Measurements from ENCODE around the gene BAIAP2L2.
A peak's percentile ranks its signal among the peaks of the same experiment; 100 is the strongest.
"Not testable (repeated sequence)": the region's sequence is repeated elsewhere in the genome, so short reads cannot be mapped to it uniquely, and the experiment has no call there.

Gene BAIAP2L2, protein sequence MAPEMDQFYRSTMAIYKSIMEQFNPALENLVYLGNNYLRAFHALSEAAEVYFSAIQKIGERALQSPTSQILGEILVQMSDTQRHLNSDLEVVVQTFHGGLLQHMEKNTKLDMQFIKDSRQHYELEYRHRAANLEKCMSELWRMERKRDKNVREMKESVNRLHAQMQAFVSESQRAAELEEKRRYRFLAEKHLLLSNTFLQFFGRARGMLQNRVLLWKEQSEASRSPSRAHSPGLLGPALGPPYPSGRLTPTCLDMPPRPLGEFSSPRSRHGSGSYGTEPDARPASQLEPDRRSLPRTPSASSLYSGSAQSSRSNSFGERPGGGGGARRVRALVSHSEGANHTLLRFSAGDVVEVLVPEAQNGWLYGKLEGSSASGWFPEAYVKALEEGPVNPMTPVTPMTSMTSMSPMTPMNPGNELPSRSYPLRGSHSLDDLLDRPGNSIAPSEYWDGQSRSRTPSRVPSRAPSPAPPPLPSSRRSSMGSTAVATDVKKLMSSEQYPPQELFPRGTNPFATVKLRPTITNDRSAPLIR

DNA sequence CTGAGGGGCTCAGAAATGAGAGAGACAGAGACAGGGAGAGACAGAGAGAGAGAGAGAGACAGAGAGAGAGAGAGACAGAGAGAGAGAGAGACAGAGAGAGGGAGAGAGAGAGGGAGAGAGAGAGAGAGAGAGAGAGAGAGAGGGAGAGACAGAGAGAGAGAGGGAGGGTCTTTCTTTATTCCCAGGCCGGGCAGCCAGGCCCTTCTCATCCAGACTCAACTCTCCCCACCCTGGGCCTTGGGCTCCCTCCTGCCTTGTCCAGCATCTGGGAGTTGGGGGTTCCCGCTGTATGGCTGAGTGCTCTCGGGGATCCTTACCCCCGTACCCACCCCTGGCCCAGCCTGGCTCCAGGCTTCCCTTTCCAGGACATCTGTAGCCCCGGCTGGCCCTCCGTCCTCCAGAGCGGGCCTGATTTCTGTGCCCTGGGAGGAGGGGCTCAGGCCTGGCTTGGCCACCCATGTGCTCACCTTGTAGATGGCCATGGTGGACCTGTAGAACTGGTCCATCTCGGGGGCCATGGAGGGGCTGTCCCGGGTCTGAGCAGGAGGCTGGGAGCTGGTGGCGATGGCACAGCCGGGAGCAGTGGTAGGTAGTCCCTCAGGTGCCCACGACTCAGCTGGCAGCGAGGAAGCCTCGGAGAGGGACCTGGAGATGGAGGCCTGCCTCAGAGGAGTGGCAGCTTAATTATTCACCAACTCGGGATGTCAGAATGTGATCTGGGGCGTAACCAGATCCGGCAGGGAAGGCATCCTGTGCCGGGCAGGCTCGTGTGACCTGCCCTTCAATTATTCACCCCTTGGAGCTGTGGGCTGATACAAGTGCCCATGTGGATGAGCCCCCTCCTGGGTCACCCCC is at the start of gene BAIAP2L2:
BAIAP2L2 (minus strand) TSS at position 677 of the 855 bp plus-strand sequence; CDS start at position 518, 159 bp downstream.
- DNase-seq = no peak

DNA sequence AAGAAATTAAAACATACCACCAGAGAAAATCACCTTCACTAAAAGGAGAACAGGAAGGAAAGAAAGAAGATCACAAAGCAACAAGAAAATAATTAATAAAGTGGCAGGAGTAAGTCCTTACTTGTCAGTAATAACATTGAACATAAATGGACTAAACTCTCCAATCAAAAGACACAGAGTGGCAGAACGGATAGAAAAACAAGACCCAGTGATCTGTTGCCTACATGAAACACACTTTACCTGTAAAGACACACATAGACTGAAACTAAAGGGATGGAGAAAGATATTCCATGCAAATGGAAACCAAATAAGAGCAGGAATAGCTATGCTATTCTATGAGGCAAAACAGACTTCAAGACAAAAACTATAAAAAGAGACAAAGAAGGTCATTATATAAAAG is 45.2 kb upstream of the BAIAP2L2 start:
- DNase-seq = no peak

DNA sequence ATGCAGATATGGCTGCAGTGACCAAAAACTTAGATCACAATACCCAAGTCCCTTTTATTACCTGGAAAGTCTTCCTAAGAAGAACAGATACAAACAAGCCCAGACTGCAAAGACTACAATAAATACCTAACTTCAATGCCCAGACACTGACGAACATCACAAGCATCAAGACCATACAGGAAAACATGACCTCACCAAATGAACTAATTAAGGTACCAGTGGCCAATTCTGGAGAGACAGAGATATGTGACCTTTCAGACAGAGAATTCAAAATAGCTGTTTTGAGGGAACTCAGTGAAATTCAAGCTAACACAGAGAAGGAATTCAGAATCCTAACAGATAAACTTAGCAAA is 44.1 kb upstream of the BAIAP2L2 start:
- not testable (repeated sequence) for DNase-seq

DNA sequence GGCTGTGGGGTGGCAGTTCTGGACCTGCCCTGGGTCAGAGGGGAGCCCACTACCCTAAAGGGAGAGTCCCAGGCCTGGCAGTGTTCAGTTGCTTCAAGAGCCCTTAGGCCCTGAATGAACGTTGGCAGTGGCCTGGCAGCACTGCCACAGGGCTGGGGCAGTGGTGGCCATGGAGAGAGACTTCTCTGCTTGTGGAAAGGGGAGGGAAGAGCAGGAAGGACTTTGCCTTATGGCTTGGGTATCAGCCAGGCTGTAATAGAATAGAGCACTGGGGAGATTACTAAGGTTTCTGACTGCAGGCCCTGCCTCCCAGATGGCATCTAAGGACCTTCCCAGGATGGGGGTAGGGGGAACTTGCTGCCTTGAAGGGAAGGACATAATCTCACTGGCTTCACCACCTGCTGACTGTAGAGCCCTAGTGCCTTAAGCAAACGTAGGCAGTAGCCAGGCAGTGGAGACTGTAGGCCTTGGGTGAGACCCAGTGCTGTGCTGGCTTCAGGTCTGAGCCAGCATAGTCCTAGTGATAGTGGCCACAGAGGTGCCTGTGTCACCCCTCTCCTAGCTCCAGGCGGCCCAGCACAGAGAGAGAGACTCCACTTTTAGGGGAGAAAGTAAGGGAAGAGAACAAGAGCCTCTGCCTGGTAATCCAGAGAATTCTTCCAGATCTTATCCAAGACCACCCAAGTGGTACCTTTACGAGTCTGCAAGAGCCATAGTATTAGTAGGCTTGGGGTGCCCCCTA is 43.5 kb upstream of the BAIAP2L2 start:
- no peak for DNase-seq

DNA sequence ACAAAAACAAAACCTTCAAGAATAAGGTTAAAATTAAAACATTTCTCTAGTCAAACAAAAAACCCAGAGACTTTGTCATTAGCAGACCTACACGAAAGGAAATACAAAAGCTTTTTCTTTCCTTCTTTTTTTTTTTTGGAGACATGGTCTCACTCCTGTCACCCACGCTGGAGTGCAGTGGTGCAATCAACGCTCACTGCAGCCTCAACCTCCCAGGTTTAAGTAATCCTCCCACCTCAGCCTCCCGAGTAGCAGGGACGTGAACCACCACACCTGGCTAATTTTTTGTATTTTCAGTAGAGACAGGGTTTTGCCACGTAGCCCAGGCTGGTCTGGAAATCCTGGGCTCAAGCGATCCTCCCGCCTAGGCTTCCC is 40.6 kb upstream of the BAIAP2L2 start:
- DNase-seq = no peak

DNA sequence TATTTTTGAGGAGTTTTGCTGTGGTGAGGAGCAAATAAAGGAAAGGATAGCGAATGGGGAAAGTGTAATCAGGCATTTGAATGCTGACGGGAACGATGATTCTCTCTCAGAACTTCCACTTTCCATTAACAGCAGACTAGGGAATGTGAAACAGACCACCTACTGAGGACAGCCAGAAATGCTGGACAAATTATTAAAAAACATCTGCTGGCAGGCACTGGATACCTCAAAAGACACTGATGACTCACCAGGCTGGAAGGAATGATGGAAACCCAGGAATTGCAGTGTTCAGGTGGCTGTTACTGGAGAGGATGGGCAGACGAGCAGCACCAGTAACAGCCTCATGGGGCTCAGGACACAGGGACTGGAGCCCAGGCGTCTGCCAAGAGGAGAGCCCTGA is 37.8 kb upstream of the BAIAP2L2 start:
- no peak for DNase-seq

DNA sequence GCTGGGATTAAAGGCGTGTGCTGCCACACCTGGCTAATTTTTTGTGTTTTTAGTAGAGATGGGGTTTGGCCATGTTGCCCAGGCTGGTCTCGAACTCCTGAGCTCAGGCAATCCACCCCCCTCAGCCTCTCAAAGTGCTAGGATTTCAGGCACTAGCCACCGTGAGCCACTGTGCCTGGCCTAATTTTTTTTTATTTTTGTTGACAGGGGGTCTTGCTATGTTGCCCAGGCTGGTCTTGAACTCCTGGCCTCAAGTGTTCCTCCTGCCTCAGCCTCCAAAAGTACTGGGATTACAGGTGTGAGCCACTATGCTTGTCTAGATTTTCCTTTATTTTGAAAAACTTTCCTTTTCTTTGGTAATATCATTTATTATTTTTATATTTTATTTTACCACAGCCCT is 35.7 kb upstream of the BAIAP2L2 start:
- not testable (repeated sequence) for DNase-seq

DNA sequence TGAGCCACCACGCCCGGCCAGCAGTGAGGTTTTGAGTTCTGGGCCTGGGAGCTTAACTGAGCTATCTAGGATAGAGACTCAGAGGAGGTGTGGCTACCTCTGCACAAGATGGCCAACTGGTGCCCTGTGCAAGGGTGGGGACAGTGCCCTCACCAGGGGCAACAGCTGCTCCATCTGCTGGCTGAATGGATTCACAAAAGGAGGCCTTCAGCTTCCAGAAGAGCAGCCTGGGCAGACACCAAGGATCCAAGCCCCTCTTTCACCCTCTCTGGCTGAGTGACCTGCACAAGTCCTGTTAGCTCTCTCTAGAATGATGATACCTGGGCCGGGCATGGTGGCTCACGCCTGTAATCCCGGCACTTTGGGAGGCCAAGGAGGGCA is 33.5 kb upstream of the BAIAP2L2 start:
- peak; percentile 8 for DNase-seq

DNA sequence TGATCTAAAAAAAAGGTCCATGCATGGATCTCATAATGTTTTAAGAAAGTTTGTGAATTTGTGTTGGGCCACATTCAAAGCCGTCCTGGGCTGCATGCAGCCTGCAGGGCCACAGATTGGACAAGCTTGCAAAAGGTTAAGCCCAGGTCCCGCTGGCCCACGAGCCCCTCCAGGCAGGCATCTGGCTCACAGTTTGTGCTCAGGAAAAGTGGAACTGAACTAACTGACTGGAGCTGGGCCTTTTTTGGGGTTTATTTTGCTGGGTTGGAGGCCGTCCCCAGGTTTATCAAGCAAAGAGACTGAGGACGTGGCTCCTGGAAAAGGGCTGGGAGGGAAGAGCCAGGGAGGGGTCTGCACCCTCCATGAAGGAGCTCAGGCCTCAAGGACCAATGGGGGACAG is 32.1 kb upstream of the BAIAP2L2 start:
- DNase-seq = no peak

DNA sequence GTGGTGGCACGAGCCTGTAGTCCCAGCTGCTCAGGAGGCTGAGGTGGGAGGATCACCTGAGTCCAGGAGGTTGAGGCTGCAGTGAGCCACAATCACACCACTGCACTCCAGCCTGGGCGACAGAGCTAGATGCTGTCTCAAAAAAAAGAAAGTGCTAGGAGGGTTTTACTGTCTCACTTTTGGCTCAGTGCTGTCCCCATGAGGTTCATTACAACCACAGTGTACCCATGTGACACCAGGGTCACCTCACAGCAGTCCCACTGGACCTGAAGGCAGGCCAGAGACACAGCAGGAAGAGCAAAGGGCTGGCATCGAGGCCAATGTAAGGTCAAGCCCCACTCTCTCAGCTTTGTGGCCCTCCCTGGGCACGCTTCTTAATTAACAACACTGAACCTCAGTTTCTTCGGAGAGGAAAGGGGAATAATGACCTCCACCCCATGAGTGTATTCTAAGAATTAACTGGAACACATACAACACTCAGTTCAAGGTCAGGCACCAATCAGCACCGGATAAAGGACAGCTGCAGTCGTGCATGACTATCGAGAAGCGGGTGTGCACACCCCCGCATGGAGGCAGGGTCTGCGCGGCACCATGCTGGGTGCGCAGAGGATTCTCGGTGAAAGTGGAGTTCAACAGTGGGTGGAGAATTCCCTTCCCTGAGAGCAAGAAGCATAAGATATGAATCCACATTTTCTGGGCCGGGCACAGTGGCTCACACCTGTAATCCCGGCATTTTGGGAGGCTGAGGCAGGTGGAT is 30.9 kb upstream of the BAIAP2L2 start:
- no peak for DNase-seq

DNA sequence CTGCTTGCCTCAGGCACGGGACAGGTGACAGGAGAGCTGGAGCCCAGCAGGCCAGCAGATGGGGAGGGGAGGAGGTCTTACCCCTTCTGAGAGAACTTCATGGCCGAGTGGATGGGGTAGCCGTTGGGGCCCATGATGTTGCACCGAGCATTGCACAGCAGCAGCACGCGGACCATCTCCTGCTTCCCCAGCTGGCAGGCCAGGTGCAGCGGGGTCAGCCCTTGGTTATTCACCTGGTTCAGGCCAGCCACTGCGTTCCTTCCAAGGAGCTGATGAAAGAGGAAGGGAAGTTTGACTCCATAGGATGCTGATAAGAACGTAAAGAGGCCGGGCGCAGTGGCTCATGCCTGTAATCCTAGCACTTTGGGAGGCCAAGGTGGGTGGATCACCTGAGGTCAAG is 29.4 kb upstream of the BAIAP2L2 start:
- no peak for DNase-seq

DNA sequence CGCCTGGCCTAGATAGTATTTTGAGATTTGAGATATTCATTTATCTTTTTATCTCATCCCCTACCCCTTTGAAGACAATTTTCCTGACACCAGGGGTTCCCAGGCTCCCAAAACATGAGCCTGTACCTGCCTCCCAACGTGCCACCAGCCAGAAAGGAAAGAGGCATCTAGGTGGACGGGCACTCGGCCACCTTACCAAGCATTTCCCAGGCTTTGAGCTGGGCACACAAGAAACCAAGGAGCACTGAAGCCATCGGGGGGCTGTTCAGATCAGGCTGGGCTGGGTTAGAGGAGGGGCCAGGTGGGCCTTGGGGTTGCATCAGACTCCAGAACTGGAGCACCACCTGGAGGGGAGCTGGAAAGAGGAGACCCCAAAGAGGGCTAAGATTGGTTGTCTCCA is 28.5 kb upstream of the BAIAP2L2 start:
- DNase-seq = no peak

DNA sequence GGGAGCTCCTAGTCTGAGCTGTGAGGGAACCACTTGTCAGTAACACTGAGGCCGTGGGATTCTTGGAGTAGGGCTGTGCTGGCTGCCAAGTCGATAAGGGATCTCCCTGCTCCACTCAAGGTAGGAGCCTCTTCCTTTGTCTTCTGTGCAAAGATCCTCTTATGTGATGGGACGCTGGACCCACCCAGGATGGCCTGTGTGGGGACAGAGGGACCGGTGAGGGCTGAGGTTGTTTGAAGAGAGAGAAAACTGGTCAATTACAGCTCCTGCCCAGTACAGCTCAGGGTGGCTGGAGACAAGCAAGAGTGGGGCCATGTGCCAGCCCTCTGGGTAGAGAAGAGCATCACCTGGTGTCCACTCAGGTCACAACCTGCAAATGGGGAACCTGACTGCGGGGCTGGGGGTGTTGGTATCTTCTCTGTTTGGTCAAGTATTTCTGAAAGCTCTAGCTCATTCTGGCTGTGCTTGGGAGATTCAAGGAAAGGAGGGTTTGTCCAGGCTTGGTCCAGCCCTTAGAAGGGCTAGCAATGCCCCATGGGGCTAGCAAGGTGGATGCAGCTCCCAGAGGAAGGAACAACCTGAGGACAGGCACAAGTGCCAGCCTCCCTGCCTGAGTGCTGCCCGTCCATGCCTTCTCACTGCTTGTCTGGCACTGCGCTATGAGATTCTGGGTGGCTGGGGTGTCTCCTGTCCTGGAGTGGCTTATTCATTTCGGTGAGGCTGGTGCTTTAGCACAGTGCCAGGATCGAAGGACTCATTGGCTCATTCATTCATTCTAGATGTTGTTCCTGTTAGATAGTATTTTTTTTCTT is 27.6 kb upstream of the BAIAP2L2 start:
- DNase-seq = no peak

DNA sequence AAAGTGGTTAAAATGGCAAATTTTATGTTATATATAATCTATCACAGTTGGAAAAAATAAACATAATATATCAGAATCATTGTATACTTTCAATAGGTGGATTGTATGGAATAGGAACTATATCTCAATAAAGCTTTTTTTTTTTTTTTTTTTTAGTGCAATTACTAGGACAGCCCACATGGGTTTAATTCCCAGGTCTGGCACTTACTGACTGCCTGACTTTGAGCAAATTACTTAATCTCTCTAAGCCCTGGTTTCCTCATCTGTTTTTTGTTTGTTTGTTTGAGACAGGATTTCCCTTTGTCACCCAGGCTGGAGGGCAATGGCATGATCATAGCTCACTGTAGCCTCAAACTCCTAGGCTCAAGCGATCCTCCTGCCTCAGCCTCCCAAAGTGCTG is 26.1 kb upstream of the BAIAP2L2 start:
- DNase-seq = no peak

DNA sequence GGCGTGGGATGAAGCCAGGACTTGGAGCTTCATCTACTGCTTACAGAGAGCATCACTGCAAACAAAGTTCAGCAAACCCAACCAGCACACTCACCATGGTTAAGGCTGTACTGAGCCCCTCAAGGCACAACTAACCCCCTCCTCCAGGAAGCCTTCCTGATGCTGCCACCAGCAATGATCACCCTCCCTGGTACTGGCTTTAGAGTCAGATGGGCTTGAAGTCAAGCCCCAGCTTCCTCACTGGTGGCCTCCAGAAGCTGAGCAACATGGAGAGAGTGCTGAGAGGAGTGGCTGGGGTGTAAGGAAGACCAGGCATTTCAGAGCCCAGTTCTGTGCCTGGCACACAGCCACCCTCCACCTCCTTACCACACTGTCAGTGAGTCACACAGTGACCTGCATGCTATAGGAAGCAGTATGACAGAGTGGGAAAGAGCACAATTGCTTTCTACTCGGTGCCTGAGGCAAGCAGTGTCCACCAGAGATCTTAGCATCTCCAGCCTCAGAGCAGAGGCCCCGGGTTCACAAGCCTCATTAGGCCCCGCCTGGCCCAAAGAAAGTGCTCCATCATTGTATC is 24.7 kb upstream of the BAIAP2L2 start:
- DNase-seq = peak; percentile 9

DNA sequence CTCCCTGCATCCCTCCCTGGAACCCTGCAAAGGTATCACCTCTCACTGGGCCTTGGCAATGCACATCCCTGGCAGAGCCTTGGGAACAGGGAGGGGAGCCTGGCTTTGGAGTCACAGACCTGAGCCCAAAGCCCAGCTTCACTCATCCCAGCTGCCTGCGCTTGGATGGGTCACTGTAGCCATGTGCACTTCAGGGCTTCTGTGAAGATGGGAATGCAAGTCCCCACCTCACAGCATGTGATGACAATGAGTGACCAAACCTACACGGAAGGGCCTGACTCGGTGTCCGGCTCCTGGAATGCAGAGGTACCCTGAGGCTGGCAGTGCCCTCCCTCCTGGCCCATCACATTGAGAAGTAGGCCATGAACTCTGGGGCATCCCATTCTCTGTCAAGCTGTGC is 22.8 kb upstream of the BAIAP2L2 start:
- no peak for DNase-seq

DNA sequence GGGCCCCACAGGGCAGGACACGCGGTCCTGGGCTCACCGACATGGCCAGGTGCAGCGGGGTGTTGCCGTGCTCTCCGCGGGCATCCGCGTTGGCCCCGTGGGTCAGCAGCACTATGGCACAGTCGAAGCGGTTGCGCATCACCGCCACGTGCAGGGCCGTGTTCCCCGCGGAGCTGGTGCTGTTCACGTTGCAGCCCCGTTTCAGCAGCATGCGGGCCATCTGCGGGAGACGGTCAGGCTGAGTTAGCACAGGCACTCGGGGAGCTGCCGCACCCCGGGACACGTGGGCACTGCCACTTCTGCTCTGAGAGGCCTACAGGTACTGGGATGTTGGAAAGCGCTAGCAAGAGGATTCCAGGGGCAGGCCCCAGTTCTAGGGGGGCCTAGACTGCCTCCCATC is 22.3 kb upstream of the BAIAP2L2 start:
- DNase-seq = no peak

DNA sequence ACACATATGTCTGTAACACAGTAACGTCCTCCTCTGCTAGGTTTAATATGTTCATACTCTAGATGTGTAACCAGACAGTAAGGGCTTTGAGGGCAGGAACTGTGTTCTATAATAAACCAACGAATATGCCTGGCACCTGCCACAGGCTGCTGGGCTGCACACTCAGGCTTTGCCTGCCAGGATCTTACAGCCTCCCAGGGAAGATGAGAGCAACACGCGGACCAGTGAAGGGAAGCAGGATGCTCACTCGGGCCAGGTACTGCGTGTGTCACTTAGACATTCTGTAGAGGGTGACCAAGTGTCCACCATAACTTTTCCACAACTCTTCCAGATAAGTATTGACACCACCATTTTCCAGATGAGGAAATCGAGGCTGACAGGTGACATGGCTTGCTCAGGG is 21.7 kb upstream of the BAIAP2L2 start:
- DNase-seq = no peak

DNA sequence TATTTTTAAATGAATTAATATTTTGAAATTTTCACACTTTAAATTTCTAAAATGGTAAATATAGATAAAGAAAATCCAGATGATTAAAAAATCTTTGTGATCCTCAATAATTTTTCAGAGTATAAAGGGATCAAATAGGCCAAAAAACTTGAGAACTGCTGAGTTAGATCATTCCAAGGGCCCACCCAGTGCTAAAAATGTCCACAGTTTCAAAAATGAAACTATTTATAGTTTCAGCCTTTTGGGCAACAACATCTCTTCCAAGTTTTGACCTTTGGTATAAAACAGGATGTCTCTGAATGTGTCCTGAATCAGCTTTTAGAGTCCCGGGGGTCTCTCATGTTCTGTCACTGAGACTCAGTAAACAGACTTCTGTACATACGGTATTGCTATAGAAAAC is 20.9 kb upstream of the BAIAP2L2 start:
- no peak for DNase-seq

DNA sequence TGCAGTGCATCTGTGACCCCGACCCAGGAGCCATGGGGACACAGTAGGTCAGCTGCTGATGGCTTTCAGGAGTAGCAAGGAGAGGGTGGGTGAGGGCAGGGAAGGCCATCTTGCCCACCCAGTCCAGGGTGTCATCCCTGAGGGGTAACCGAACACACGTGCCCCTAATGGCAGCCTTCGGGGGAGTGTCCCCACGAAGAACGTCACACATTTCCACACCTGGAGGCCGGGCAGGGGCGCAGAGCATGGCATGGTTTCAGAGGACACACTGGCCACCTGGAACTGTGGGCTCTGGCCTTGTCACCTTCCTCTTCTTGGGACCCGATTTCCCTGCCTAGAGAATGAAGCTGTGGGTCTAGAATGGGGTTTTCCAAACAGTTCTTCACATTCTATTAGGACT is 19.4 kb upstream of the BAIAP2L2 start:
- DNase-seq = no peak

DNA sequence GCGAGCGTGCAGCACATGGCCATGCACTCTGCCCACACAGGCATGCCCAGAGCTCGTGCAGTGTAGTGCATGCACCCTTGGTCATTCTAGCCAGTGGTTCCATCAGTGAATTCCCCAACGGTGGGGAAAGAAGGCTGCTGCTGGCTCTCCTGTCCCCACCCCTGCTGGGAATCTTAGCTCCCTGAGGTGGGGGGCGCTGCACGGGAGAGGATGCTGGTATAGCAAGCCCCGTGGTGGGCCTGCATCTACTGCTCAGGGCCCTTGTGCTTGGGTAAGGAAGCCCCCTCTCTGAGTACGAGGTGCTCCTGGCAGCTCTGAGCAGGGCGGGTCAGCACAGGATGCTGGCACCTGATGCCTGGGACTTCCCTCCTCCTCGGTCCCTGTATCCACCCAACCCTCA is 18.5 kb upstream of the BAIAP2L2 start:
- no peak for DNase-seq

Data from activated CD4-positive, alpha-beta T cell treated with anti-CD3 and anti-CD28 coated beads, Interleukin-2, Interleukin-6, amounts not matched to agents 100 ng/mL and 50 ng/mL, durations not matched to agents 16 hours and 8 hours (primary cell).